RKO (cell line): ENCODE measurements around the gene TMEM131.

Experiments used
- DNase-seq: peaks from one replicate; pipeline ENCODE4 v3.0.0-alpha.2; 2016; ENCODE audit warnings: low spot score

TMEM131 gene

DNA sequence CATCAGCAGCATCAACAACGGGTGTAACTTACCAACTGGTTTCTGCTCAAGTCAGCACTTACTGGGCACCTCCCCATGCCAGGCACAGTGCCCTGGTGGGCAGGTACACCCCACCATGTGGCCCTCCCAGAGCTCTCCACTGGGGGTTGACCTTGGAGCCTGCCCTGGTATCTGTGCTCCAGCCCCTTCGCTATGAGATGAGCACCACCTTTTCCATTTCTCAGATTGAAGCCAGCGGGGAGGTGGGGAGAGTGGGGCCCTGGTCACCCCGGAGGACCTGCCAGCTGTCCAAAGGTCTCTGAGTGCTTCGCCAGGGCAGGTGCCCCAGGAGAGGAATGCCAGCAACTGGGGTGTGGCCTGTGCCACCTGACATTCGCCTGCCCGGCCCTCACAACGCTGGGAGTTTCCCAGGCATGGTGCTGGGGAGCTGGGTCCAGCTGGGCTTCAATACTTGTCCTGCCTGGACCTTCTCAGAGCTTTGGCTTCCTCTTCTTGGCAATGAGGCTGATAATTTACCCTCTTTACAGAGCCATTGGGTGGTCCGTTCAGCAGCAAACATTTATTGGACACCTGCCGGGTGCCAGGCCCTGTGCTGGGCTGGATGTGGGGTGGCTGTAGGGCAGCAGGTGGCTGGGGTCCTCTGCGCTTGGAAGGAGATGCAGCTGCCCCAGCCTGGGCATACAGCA lies 288.2 kb downstream of the TMEM131 start:
- DNase-seq = no peak

DNA sequence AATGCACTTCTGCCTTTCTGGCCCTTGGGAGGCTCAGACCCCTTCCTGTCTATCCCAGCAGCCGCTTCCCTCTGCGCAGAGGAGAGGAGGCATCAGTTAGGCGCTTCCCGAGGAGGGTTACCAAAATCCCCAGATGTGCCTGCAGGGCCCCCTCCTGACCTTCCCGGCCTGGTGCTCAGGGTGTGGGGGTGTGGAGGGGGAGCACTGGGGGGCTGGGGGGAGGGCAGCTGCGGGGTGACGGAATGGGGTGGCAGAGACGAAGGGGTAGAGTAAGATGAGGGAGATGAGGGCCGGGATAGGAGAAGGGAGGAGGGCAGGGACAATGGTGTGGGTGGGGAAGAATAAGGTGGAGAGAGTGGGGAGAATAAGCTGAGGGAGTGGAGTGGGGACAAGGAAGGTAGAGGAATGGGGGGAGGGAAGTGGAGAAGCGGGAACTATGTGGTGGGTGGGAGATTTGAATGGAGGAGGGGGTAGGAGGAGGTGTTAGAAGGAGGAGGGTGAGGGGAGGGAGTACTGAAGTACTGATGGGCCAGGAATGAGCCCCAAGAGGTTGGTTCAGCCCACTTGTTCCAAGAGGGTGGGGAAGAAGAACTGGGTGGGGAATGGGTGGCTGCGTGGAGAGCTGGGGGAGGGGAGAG lies 288.9 kb downstream of the TMEM131 start:
- DNase-seq = no peak
